ENCODE results near the gene RHOC. TPM values are rescaled to one million over a fixed set of nuclear protein-coding genes. Genes with fewer than 3 reads are reported as not detected.

The RHOC gene
- total RNA-seq, 1 donor from 2014 or later = 251 TPM

- intact Hi-C loops (cut with DNase I) = no loop called here
- H3K27ac ChIP-seq = peak overlapping the region; percentile 39
Observed at GRCh38 chr1:112688781-112689193, 18.1 kb downstream of the RHOC start.

GRCh38 chr1:112687785-112688496, 19.0 kb downstream of the RHOC start:
- peak overlapping the region; percentile 39 for H3K27ac ChIP-seq
- intact Hi-C loops (cut with DNase I) = no loop called here
- H3K27me3 ChIP-seq = no peaks in the 10 kb centered on the region
- H3K9me3 ChIP-seq = no peaks in the 10 kb centered on the region
- DNase-seq (ENCODE audit: extremely low spot score in 2 of 2) = no peak
- no peak overlapping the region for H3K4me3 ChIP-seq
- peaks cover 0 to 30% of the 10 kb centered on the region in 2 donors for H3K36me3 ChIP-seq
- H3K4me1 ChIP-seq = peaks cover 24% of the 10 kb centered on the region
- TF ChIP-seq POLR2A (IDR thresholded peaks at IDR 0.05) (no peak), POLR2AphosphoS5 (IDR thresholded peaks at IDR 0.05; ENCODE audit: insufficient read depth in 1 of 2, low read depth in 1 of 2) (no peak), CTCF (IDR thresholded peaks at IDR 0.05) (no peak)

More at GRCh38 chr1:112688781-112689193, 18.1 kb downstream of the RHOC start:
- Histone ChIP-seq H3K27me3 (no peaks in the 10 kb centered on the region), H3K36me3 (peaks cover 0 to 39% of the 10 kb centered on the region in 2 donors), H3K4me3 (no peak overlapping the region), H3K9me3 (no peaks in the 10 kb centered on the region), H3K4me1 (peaks cover 24% of the 10 kb centered on the region)
- DNase-seq (ENCODE audit: extremely low spot score in 2 of 2) = peak in 1 of 2 donors; percentile 86
- TF ChIP-seq CTCF (IDR thresholded peaks at IDR 0.05) = no peak
- no peak for TF ChIP-seq POLR2AphosphoS5 (IDR thresholded peaks at IDR 0.05; ENCODE audit: insufficient read depth in 1 of 2, low read depth in 1 of 2)
- TF ChIP-seq POLR2A (IDR thresholded peaks at IDR 0.05) = no peak

GRCh38 chr1:112687361-112687760, 19.6 kb downstream of the RHOC start:
- TF ChIP-seq POLR2A (IDR thresholded peaks at IDR 0.05) (no peak), CTCF (IDR thresholded peaks at IDR 0.05) (no peak), POLR2AphosphoS5 (IDR thresholded peaks at IDR 0.05; ENCODE audit: insufficient read depth in 1 of 2, low read depth in 1 of 2) (peak in 1 of 2 donors; percentile 63)
- H3K27me3 ChIP-seq = no peaks in the 10 kb centered on the region
- H3K4me1 ChIP-seq = peaks cover 24% of the 10 kb centered on the region
- no peak overlapping the region for H3K4me3 ChIP-seq
- H3K9me3 ChIP-seq = no peaks in the 10 kb centered on the region
- intact Hi-C loops (cut with DNase I) = no loop called here
- H3K27ac ChIP-seq = peak overlapping the region; percentile 39
- H3K36me3 ChIP-seq = peaks cover 0 to 24% of the 10 kb centered on the region in 2 donors
- DNase-seq (ENCODE audit: extremely low spot score in 2 of 2) = no peak

- Histone ChIP-seq H3K27ac (no peak overlapping the region), H3K27me3 (no peaks in the 10 kb centered on the region), H3K4me1 (peaks cover 24% of the 10 kb centered on the region), H3K4me3 (no peak overlapping the region), H3K9me3 (no peaks in the 10 kb centered on the region), H3K36me3 (peaks cover 0 to 19% of the 10 kb centered on the region in 2 donors)
- intact Hi-C loops (cut with DNase I) = no loop called here
- no peak for TF ChIP-seq POLR2AphosphoS5 (IDR thresholded peaks at IDR 0.05; ENCODE audit: insufficient read depth in 1 of 2, low read depth in 1 of 2)
- no peak for TF ChIP-seq POLR2A (IDR thresholded peaks at IDR 0.05)
- no peak for TF ChIP-seq CTCF (IDR thresholded peaks at IDR 0.05)
- DNase-seq (ENCODE audit: extremely low spot score in 2 of 2) = no peak
Observed at GRCh38 chr1:112686835-112687234, 20.1 kb downstream of the RHOC start.

GRCh38 chr1:112686417-112686816, 20.5 kb downstream of the RHOC start:
- DNase-seq (ENCODE audit: extremely low spot score in 2 of 2) = no peak
- no peak overlapping the region for H3K4me3 ChIP-seq
- H3K4me1 ChIP-seq = peaks cover 24% of the 10 kb centered on the region
- peaks cover 0 to 15% of the 10 kb centered on the region in 2 donors for H3K36me3 ChIP-seq
- no peaks in the 10 kb centered on the region for H3K9me3 ChIP-seq
- TF ChIP-seq CTCF (IDR thresholded peaks at IDR 0.05) (no peak), POLR2A (IDR thresholded peaks at IDR 0.05) (no peak)
- no peak overlapping the region for H3K27ac ChIP-seq
- intact Hi-C loops (cut with DNase I) = no loop called here
- H3K27me3 ChIP-seq = no peaks in the 10 kb centered on the region
